ENCODE measurements around the gene PPP1R3C. TPM values are rescaled to one million over a fixed set of nuclear protein-coding genes. Genes with fewer than 3 reads are reported as not detected.

Gene PPP1R3C
- total and polyA plus RNA-seq, 7 donors: 38.5 to 359 (median 111) TPM

DNA sequence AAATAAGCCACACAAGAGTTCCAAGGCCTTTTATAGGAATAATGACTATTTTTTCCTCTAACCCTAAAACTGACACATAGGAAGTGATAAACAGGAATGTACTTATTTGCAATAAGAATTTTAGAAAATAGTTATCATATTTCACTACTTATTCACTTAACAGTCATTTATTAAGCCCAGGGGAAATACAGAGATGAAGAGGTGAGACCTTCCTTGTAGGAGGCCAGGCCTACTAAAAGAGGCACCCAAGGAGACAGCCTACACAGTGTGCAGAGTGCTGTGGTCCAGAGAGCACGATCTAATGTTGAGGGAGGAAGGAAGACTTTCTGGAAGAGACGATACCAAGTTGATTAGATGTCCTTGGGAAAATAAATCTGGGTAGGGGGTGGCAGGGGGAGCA, 45.0 kb upstream of the PPP1R3C start:
- Histone ChIP-seq H3K4me1 (no peaks in the 10 kb centered on the region), H3K9me3 (no peaks in the 10 kb centered on the region), H3K4me3 (no peak overlapping the region), H3K36me3 (ENCODE audit: insufficient read depth in 1 of 2, low read depth in 1 of 2) (no peaks in the 10 kb centered on the region), H3K27ac (no peak overlapping the region), H3K27me3 (ENCODE audit: insufficient read depth in 3 of 3, low read length in 2 of 3) (no peaks in the 10 kb centered on the region)
- TF ChIP-seq, protein P1, sequence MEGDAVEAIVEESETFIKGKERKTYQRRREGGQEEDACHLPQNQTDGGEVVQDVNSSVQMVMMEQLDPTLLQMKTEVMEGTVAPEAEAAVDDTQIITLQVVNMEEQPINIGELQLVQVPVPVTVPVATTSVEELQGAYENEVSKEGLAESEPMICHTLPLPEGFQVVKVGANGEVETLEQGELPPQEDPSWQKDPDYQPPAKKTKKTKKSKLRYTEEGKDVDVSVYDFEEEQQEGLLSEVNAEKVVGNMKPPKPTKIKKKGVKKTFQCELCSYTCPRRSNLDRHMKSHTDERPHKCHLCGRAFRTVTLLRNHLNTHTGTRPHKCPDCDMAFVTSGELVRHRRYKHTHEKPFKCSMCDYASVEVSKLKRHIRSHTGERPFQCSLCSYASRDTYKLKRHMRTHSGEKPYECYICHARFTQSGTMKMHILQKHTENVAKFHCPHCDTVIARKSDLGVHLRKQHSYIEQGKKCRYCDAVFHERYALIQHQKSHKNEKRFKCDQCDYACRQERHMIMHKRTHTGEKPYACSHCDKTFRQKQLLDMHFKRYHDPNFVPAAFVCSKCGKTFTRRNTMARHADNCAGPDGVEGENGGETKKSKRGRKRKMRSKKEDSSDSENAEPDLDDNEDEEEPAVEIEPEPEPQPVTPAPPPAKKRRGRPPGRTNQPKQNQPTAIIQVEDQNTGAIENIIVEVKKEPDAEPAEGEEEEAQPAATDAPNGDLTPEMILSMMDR (IDR thresholded peaks at IDR 0.05): no peak
- intact Hi-C loops (cut with DNase I): no loop called here
- DNase-seq (no peak), ATAC-seq (no peak)
- 68 to 77% (median 77%) methylated on average over 2 of the region's 2 CpGs for WGBS, 3 donors

GRCh38 chr10:91672021-91672608, 39.2 kb upstream of the PPP1R3C start:
- H3K9me3 ChIP-seq: no peaks in the 10 kb centered on the region
- 12 to 27% (median 13%) methylated on average over 5 of the region's 5 CpGs for WGBS, 3 donors
- no peaks in the 10 kb centered on the region for H3K36me3 ChIP-seq (ENCODE audit: insufficient read depth in 1 of 2, low read depth in 1 of 2)
- DNase-seq (no peak), ATAC-seq (peak; percentile 79 to 85 (median 80))
- no peaks in the 10 kb centered on the region for H3K4me1 ChIP-seq
- H3K27me3 ChIP-seq (ENCODE audit: insufficient read depth in 3 of 3, low read length in 2 of 3): no peaks in the 10 kb centered on the region
- intact Hi-C loops (cut with DNase I): no loop called here
- H3K4me3 ChIP-seq: no peak overlapping the region
- TF ChIP-seq, protein P1 (IDR thresholded peaks at IDR 0.05): no peak
- peak overlapping the region; percentile 47 for H3K27ac ChIP-seq

GRCh38 chr10:91668913-91669312, 36.0 kb upstream of the PPP1R3C start:
- ATAC-seq: no peak
- Histone ChIP-seq H3K36me3 (ENCODE audit: insufficient read depth in 1 of 2, low read depth in 1 of 2) (no peaks in the 10 kb centered on the region), H3K4me3 (no peak overlapping the region), H3K9me3 (no peaks in the 10 kb centered on the region), H3K27ac (no peak overlapping the region), H3K4me1 (no peaks in the 10 kb centered on the region), H3K27me3 (ENCODE audit: insufficient read depth in 3 of 3, low read length in 2 of 3) (no peaks in the 10 kb centered on the region)
- 66 to 69% (median 68%) methylated on average over 3 of the region's 3 CpGs for WGBS, 3 donors
- TF ChIP-seq, protein P1 (IDR thresholded peaks at IDR 0.05): no peak
- intact Hi-C loops (cut with DNase I): no loop called here
- DNase-seq: no peak

GRCh38 chr10:91665842-91666241, 33.0 kb upstream of the PPP1R3C start:
- no peak for ATAC-seq
- Histone ChIP-seq H3K4me1 (no peaks in the 10 kb centered on the region), H3K9me3 (no peaks in the 10 kb centered on the region), H3K27ac (no peak overlapping the region), H3K36me3 (ENCODE audit: insufficient read depth in 1 of 2, low read depth in 1 of 2) (no peaks in the 10 kb centered on the region), H3K4me3 (no peak overlapping the region), H3K27me3 (ENCODE audit: insufficient read depth in 3 of 3, low read length in 2 of 3) (no peaks in the 10 kb centered on the region)
- intact Hi-C loops (cut with DNase I): loop anchor here in 1 of 2 donors (2.0 kb wide), 1 partner anchor 43 kb away; no protein-coding TSS in a partner anchor
- no peak for DNase-seq
- TF ChIP-seq, protein P1 (IDR thresholded peaks at IDR 0.05): no peak

- intact Hi-C loops (cut with DNase I): no loop called here
- Histone ChIP-seq H3K27me3 (ENCODE audit: insufficient read depth in 3 of 3, low read length in 2 of 3) (no peaks in the 10 kb centered on the region), H3K9me3 (no peaks in the 10 kb centered on the region), H3K4me3 (no peak overlapping the region), H3K4me1 (no peaks in the 10 kb centered on the region), H3K27ac (no peak overlapping the region), H3K36me3 (ENCODE audit: insufficient read depth in 1 of 2, low read depth in 1 of 2) (no peaks in the 10 kb centered on the region)
- ATAC-seq (no peak), DNase-seq (no peak)
- TF ChIP-seq, protein P1 (IDR thresholded peaks at IDR 0.05): no peak
- 92 to 93% (median 93%) methylated on average over 2 of the region's 2 CpGs for WGBS, 3 donors
These were observed 31.6 kb upstream of the PPP1R3C start for GRCh38 chr10:91664426-91664825.

Data from psoas muscle (tissue), 8 donors.